WTC11 (cell line): Measurements from ENCODE around the gene CS. TPM values are rescaled to one million over a fixed set of nuclear protein-coding genes. Genes with fewer than 3 reads are reported as not detected.

Source experiments
- AR ChIP-seq: fragments of 250-450 bp; sonication (Bioruptor Pico); IDR thresholded peaks from 2 replicates; pipeline ENCODE4 v1.9.0; 2021; ENCODE audit warnings: mild to moderate bottlenecking
- ATF3 ChIP-seq: sonication (generic); formaldehyde crosslinking; conservative IDR thresholded peaks from 2 replicates; pipeline ENCODE4 v1.8.1; 2022; ENCODE audit warnings: mild to moderate bottlenecking, missing genetic modification reagents
- ATF6 ChIP-seq: sonication (generic); formaldehyde crosslinking; IDR thresholded peaks from 2 replicates; pipeline ENCODE4 v1.8.1; 2023; ENCODE audit warnings: mild to moderate bottlenecking, missing genetic modification reagents
- CBFB ChIP-seq: sonication (generic); formaldehyde crosslinking; IDR thresholded peaks from 2 replicates; pipeline ENCODE4 v1.8.1; 2022; ENCODE audit warnings: mild to moderate bottlenecking, low read depth, missing genetic modification reagents
- CDX4 ChIP-seq: fragments of 250-450 bp; sonication (Bioruptor Pico); IDR thresholded peaks from 2 replicates; pipeline ENCODE4 v1.9.0; 2021; ENCODE audit warnings: moderate library complexity, mild to moderate bottlenecking, inconsistent platforms, borderline replicate concordance
- ERG ChIP-seq: fragments of 250-450 bp; sonication (Bioruptor Pico); IDR thresholded peaks from 2 replicates; pipeline ENCODE4 v1.8.0; 2021; ENCODE audit warnings: mild to moderate bottlenecking
- ESRRA ChIP-seq: sonication (generic); formaldehyde crosslinking; IDR thresholded peaks from 2 replicates; pipeline ENCODE4 v1.8.1; 2022; ENCODE audit warnings: mild to moderate bottlenecking, missing genetic modification reagents, borderline replicate concordance
- FOXJ3 ChIP-seq: sonication (generic); formaldehyde crosslinking; IDR thresholded peaks from 2 replicates; pipeline ENCODE4 v1.9.0; 2021; ENCODE audit warnings: missing genetic modification reagents, mild to moderate bottlenecking, borderline replicate concordance
- FOXP1 ChIP-seq: sonication (generic); formaldehyde crosslinking; IDR thresholded peaks from 2 replicates; pipeline ENCODE4 v1.8.0; 2022; ENCODE audit warnings: missing genetic modification reagents, mild to moderate bottlenecking, moderate library complexity, borderline replicate concordance
- FOXP4 ChIP-seq: sonication (generic); formaldehyde crosslinking; IDR thresholded peaks from 2 replicates; pipeline ENCODE4 v1.8.0; 2022; ENCODE audit warnings: mild to moderate bottlenecking, missing genetic modification reagents
- HMGA2 ChIP-seq: fragments of 250-450 bp; sonication (Bioruptor Pico); IDR thresholded peaks from 2 replicates; pipeline ENCODE4 v1.4.0; 2021; ENCODE audit warnings: mild to moderate bottlenecking, moderate library complexity
- HMGXB4 ChIP-seq: sonication (generic); formaldehyde crosslinking; IDR thresholded peaks from 2 replicates; pipeline ENCODE4 v1.8.1; 2023; ENCODE audit warnings: mild to moderate bottlenecking, moderate library complexity, missing genetic modification reagents
- IRF1 ChIP-seq: sonication (generic); formaldehyde crosslinking; IDR thresholded peaks from 2 replicates; pipeline ENCODE4 v1.8.0; 2023; ENCODE audit warnings: missing genetic modification reagents
- PRDM15 ChIP-seq: sonication (generic); formaldehyde crosslinking; IDR thresholded peaks from 2 replicates; pipeline ENCODE4 v1.8.0; 2022; ENCODE audit warnings: missing genetic modification reagents
- PRRX2 ChIP-seq: fragments of 250-450 bp; sonication (Bioruptor Pico); IDR thresholded peaks from 2 replicates; pipeline ENCODE4 v1.8.0; 2021; ENCODE audit warnings: mild to moderate bottlenecking
- RORB ChIP-seq: fragments of 250-450 bp; sonication (Bioruptor Pico); IDR thresholded peaks from 2 replicates; pipeline ENCODE4 v1.9.0; 2021; ENCODE audit warnings: mild to moderate bottlenecking
- SMAD4 ChIP-seq: sonication (generic); formaldehyde crosslinking; IDR thresholded peaks from 2 replicates; pipeline ENCODE4 v1.8.0; 2022; ENCODE audit warnings: mild to moderate bottlenecking, missing genetic modification reagents
- TCF7 ChIP-seq: sonication (generic); formaldehyde crosslinking; IDR thresholded peaks from 2 replicates; pipeline ENCODE4 v1.8.0; 2022; ENCODE audit warnings: mild to moderate bottlenecking, low read depth, missing genetic modification reagents, moderate library complexity
- ZNF121 ChIP-seq: sonication (generic); formaldehyde crosslinking; IDR thresholded peaks from 2 replicates; pipeline ENCODE4 v1.8.0; 2023; ENCODE audit warnings: missing genetic modification reagents
- ZNF396 ChIP-seq: fragments of 250-450 bp; sonication (Bioruptor Pico); IDR thresholded peaks from 2 replicates; pipeline ENCODE4 v1.8.0; 2021; ENCODE audit warnings: mild to moderate bottlenecking, moderate library complexity, borderline replicate concordance
- ZSCAN18 ChIP-seq: fragments of 250-450 bp; sonication (Bioruptor Pico); IDR thresholded peaks from 2 replicates; pipeline ENCODE4 v2.1.2; 2022; ENCODE audit warnings: mild to moderate bottlenecking, moderate library complexity
- total RNA-seq: library from RNA; stranded (reverse); gene quantifications from 3 replicates; pipeline ENCODE4 v1.2.3, GENCODE V29; 2021

CS gene
- total RNA-seq, 1 experiment from 2014 or later: 275 TPM

GRCh38 chr12:56266693-56267442 lies 33.3 kb downstream of the CS start, which contains the start of gene COQ10A (continued):
- TF ChIP-seq PRDM15: no peak
- no peak for TF ChIP-seq ATF6
- TF ChIP-seq ZNF396 (CRISPR knock-in tag): no peak
- TF ChIP-seq CDX4 (CRISPR knock-in tag): no peak
- TF ChIP-seq ERG (CRISPR knock-in tag): no peak
- TF ChIP-seq FOXP4 (CRISPR knock-in tag): peak; percentile 45; the same call in 1 of the 2 replicates
- TF ChIP-seq IRF1: no peak
- peak; percentile 78; the same call in 1 of the 2 replicates for TF ChIP-seq HMGXB4 (CRISPR knock-in tag)
- TF ChIP-seq CBFB: 0 out of 2 replicates have a peak, but pooled peaks have one; percentile 90
- no peak for TF ChIP-seq FOXJ3 (CRISPR knock-in tag)
- no peak for TF ChIP-seq HMGA2 (CRISPR knock-in tag)
- TF ChIP-seq SMAD4 (CRISPR knock-in tag): no peak
- no peak for TF ChIP-seq PRRX2
- peak; percentile 81 for TF ChIP-seq FOXP1 (CRISPR knock-in tag)
- no peak for TF ChIP-seq ATF3 (CRISPR knock-in tag)
- 0 out of 2 replicates have a peak, but pooled peaks have one; percentile 25 for TF ChIP-seq ZNF121
- no peak for TF ChIP-seq ZSCAN18
- no peak for TF ChIP-seq ESRRA (CRISPR knock-in tag)
- no peak for TF ChIP-seq TCF7 (CRISPR knock-in tag)
- TF ChIP-seq AR (CRISPR knock-in tag): no peak
- no peak for TF ChIP-seq RORB (CRISPR knock-in tag)
